ENCODE data around the gene C1orf198.

GRCh38 chr1:230901671-230902070 lies 33.4 kb upstream of the C1orf198 start:
- TF ChIP-seq, protein P1, sequence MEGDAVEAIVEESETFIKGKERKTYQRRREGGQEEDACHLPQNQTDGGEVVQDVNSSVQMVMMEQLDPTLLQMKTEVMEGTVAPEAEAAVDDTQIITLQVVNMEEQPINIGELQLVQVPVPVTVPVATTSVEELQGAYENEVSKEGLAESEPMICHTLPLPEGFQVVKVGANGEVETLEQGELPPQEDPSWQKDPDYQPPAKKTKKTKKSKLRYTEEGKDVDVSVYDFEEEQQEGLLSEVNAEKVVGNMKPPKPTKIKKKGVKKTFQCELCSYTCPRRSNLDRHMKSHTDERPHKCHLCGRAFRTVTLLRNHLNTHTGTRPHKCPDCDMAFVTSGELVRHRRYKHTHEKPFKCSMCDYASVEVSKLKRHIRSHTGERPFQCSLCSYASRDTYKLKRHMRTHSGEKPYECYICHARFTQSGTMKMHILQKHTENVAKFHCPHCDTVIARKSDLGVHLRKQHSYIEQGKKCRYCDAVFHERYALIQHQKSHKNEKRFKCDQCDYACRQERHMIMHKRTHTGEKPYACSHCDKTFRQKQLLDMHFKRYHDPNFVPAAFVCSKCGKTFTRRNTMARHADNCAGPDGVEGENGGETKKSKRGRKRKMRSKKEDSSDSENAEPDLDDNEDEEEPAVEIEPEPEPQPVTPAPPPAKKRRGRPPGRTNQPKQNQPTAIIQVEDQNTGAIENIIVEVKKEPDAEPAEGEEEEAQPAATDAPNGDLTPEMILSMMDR (IDR thresholded peaks at IDR 0.05; ENCODE audit: low read length): no peak
- no peak for TF ChIP-seq EZH2 (IDR thresholded peaks at IDR 0.05; ENCODE audit: borderline replicate concordance, low read length)

Data from OCI-LY1 (cell line).